ENCODE measurements around the gene NPC2.

GRCh38 chr14:74505831-74506230 is 12.7 kb upstream of the NPC2 start:
- TF ChIP-seq EP300 (IDR thresholded peaks at IDR 0.05) (no peak), CTCF (IDR thresholded peaks at IDR 0.05) (no peak)

Data from sigmoid colon (tissue), 4 donors.